Suppressor macrophage (primary cell): ENCODE data around the gene FOXN1.
"Not testable (repeated sequence)": the region's sequence is repeated elsewhere in the genome, so short reads cannot be mapped to it uniquely, and the experiment has no call there.

Source experiments
- DNase-seq, 4 experiments: peaks; one replicate each; pipeline ENCODE4 v3.0.0-alpha.2; 2020 to 2022

FOXN1 gene

DNA sequence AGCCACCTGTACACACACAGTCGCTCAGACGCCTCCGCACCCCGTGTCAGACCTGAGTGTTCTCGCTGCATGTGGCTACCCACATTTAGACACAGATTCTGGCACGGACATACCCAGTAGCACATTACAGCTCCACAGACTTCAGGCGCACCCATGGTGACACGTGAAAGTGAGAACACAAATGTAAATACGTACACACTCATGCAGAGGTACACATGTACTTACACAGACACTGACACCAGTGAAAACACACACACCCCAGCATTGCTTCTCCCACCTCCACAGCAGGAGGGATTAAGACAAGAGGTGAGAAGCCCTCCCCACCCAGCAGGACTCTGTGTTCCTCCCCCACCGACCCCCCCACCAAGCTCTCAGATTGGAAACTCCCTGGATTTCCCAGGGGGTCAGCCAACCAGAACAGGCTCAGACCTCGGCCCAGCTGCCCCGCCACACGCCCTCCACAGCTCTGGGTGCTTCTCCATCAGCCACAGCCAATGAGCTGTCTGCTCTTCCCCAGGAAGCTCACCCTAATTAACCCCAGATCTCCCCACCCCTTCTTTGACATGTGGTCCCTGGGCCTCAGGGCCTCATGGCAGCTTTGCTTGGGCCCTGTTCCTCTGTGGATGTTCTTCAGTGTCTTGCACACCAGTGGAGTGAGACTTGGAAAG lies 5.3 kb upstream of the FOXN1 start:
- peak in 3 of 4 experiments; percentile 15 to 49 (median 27) for DNase-seq

GRCh38 chr17:28501421-28502284 lies 4.5 kb upstream of the FOXN1 start:
- DNase-seq, result no peak

GRCh38 chr17:28503420-28503819 lies 2.7 kb upstream of the FOXN1 start:
- no peak for DNase-seq

DNA sequence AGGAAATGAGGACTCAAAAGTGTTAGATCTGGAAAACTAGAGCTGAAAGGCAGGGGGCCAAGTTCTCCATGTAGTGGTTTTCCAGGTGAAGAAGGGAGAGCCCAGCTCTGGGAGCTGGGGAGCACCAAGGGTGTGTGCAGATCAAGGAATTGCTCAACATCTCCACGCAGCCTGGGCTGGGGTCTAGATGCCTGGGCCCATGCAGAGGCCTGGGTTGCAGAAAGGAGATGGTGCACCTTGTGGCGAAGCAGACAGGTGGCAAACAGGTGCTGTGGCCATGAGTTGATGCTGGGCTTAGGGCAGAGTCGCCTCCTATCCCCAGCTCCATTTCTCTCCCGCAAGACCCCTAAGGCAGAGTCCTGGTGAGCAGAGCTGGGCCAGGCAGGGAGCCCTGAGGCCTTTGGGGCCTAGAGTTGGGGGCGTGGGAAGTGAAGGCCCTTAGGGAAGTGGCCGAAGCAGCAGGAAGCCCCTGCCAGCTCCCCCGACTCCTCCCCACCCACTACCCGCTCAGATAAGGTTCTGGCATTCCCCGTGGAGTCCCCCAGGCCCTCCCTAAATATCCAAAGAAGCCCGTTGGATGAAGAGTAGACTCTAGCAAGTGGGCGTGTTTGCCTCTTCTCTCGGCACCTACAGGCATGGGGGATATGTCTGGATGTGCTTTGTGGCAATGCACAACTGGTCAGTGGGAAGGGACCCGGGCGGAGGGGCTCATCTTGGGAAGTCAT lies 777 bp downstream of the FOXN1 start:
- DNase-seq, result no peak

- DNase-seq, result no peak
These were observed 1.5 kb downstream of the FOXN1 start for GRCh38 chr17:28507567-28508203.

GRCh38 chr17:28508211-28508724 lies 2.1 kb downstream of the FOXN1 start:
- DNase-seq, result no peak

DNA sequence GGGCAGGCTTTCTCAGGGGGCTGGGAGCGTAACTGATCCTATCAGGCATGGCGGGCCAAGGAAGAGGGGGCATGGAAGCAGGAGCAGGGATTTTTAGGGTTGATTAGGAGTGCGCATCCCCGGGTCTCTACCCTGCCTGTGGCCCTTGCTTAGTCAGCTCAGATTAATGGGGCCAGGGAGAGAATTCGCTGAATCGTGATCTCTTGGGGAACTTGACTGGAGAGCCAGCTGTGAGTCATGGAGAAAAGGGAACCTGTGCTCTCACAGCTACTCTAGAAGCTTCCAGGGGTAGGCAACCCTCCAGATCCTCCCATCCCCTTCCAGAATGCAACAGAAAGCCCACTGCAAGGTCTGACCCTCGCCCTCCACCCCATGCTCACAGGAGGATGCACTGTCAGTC lies 3.6 kb downstream of the FOXN1 start:
- peak; percentile 80 to 92 (median 86) for DNase-seq

- peak in 3 of 4 experiments; percentile 20 to 55 (median 36) for DNase-seq
These were observed 5.8 kb downstream of the FOXN1 start for GRCh38 chr17:28511858-28512461.

DNA sequence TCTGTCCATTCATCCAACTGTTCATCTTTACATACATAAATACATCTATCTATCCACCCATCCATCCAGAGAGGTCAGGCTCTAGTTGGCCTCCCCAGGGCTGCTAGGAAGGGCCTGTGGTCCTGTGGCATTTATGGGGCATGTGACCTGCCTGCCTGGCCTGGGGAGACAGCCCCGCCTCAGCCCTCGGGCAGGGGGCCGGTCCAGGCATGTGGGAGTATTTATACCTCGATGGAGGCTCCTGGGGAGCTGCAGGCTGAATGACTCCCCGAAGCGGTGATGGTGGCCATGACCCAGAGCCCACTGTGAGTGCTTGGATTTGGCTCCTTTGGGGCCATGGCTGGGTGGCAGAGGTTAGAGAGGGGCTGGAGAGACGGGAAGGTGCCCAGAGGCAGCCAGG lies 7.3 kb downstream of the FOXN1 start:
- DNase-seq, result no peak

DNA sequence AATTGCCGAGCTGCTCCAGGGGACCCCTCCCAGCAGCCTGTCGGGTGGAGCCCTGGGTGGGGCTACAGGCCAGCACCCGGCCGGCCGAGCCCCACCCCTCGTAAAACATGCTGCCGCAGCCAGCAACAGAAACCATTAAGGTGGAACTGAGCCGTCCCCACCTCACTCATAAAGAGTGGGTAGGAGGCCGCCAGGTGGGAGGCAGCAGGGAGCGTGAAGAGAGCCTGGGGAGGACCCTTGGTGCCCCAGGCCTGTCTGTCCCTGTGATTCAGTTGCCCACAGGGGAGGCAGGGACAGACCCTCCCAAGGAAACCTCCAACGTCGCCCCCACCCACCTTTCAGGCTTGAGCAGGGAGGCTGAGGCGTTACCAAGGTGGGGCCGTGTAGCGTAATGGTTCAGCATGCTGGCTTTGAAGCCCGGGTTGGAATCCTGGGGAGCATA lies 8.4 kb downstream of the FOXN1 start:
- DNase-seq, result no peak

DNA sequence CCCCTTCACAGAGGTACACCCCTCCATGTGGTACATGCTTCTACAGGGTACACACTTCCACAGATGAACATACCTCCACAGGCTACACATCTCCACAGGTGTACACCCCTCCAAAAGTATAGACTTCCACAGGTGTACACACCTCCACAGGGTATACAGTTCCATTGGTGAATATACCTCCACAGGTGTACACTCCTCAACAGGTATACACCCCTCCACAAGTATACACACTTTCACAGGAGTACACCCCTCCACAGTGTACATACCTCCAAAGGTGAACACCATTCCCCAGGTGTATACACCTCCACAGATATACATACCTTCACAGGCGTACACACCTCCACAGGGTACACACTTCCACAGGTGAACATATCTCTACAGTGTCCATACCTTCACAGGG lies 9.4 kb downstream of the FOXN1 start:
- DNase-seq, result no peak

- DNase-seq, result peak; percentile 54 to 81 (median 68)
These were observed 12.0 kb downstream of the FOXN1 start for GRCh38 chr17:28518132-28518531.

- no peak for DNase-seq
These were observed 12.4 kb downstream of the FOXN1 start for GRCh38 chr17:28518578-28518977.

DNA sequence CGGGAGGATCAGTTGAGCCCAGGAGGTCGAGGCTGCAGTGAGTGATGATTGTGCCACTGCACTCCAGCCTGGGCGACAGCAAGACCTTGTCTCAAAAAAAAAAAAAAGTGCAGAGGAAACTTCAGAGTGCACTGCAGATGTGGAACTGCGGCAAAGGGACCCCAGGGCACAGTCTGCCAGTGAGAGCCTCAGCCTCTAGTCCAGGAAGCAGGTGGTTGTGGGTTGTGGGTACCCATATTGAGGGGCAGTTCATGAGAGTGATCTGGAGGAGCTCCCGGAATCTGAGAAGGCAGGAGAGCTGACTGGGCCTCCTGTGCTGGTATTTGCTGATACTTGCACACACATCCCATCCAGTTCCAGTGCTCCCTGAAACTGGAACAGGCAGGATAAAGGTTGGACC lies 13.1 kb downstream of the FOXN1 start:
- no peak for DNase-seq

DNA sequence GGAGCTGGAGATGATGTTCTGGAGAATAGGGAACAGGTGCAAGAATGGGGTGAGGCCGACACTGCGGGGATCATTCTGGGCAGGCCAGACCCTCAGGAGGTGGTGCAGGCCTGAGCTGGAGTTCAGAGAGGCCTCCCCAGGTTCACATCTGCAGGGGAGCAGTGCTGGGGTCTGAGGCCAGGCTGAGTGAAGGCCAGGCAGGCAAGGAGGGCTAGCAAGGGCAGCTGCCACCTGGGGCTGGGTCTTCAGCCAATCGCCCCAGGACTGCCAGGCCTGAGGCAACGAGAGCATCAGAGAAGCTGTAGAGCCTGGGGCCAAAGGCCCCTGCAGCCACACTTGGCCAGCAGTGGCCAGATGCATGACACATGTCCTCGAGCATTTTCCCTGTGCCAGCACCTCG lies 14.5 kb downstream of the FOXN1 start:
- DNase-seq, result no peak

DNA sequence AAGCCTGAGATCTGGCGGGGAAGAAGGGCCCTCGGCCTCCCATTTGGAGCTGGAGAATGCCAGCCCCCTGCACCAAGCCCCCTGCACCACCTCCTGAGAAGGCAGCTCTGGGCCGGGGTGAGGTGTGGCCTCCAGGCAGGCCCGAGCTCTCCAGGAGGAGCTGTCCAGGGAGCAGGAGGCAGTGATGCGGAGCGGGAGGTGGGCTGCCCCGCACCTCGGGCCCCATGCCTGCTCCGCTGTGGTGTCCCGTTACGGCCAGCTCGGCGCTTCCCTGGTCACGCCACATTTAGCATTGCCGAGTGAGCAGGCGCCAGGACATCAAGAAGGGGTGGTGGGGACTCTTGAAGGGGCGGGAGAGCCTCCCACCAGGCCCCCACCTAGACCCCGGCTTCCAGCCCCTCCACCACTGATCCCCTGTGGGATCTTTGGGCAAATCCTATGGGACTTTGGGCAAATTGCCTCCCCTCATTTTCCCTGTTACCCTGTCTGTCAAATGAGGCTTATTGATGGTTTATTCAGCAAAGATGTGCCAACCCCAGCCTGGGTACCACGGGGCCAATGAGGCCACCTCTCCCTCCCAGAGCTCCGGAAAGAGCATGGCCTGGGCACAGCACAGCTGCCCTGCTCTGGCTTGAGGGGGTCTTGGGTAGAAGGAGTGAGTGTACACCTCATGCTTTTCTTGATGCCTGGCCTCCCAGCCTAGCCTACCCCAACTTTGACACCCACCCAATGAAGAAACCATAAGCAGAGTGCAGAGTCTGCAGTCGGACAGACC lies 15.3 kb downstream of the FOXN1 start:
- no peak for DNase-seq

DNA sequence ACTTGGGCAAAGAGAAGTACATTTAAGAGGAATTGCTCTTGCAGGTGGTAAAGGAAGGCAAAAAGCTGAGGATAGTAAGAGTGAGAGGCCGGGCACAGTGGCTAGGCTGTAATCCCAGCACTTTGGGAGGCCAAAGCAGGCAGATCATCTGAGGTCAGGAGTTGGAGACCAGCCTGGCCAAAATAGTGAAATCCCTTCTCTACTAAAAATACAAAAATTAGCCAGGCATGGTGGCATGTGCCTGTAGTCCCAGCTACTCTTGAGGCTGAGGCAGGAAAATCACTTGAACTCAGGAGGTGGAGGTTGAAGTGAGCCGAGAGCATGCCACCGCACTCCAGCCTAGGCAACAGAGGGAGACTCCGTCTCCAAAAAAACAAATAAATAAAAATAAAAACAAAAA lies 16.1 kb downstream of the FOXN1 start:
- DNase-seq, result not testable (repeated sequence)

GRCh38 chr17:28523186-28523585 lies 17.0 kb downstream of the FOXN1 start:
- no peak for DNase-seq

- DNase-seq, result no peak
These were observed 17.7 kb downstream of the FOXN1 start for GRCh38 chr17:28523876-28524275.

DNA sequence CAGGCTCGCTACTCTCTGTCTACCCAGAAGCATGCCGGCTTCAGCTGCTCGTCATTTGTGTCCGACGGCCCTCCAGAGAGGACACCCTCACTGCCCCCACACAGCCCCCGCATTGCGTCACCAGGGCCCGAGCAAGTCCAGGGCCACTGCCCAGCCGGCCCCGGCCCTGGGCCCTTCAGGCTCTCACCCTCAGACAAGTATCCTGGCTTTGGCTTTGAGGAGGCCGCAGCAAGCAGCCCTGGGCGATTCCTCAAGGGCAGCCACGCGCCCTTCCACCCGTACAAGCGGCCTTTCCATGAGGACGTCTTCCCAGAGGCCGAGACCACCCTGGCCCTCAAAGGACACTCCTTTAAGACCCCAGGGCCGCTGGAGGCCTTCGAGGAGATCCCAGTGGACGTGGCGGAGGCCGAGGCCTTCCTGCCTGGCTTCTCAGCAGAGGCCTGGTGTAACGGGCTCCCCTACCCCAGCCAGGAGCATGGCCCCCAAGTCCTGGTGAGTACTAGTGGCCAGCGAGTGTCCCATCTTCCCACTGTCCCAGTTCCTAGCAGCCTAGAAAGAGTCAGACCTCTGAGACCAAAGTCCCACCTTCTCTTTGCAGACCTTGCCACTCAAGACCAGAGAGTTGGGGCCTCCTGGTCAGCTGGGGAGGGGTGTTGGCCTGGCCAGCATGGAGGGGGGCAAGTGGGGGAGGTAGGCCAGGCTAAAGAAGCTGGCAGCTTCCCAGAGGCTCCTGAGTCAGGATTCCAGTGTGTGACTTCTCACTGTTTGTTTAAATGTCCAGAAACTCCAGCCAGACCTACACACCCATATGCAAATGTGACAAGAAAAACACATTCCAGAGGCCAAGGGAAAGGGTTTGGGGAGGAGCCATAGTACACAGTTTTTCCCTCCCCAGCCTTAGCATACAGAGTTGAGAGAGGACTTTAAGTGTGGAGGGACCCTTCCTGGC lies 18.6 kb downstream of the FOXN1 start:
- no peak for DNase-seq
